Esophagus muscularis mucosa (tissue), 4 donors: Measurements from ENCODE around the gene FRAS1.

ENCODE experiments used
- CTCF ChIP-seq, 3 experiments: fragments of 200-600 bp in 2 of 3; fragments of 450-650 bp in 1 of 3; sonication (generic) in 2 of 3; IDR thresholded peaks; one replicate each; pipeline ENCODE4 v1.5.1; 2017 to 2019; ENCODE audit warnings: antibody characterized with exemption in 3 of 3, mild to moderate bottlenecking in 2 of 3, moderate library complexity in 1 of 3
- EP300 ChIP-seq: sonication (generic); formaldehyde crosslinking; IDR thresholded peaks from one replicate; pipeline ENCODE4 v1.6.1; 2017; ENCODE audit warnings: antibody characterized with exemption
- POLR2A ChIP-seq: fragments of 450-650 bp; IDR thresholded peaks from one replicate; pipeline ENCODE4 v1.6.1; 2017; ENCODE audit warnings: antibody characterized with exemption, moderate library complexity, mild to moderate bottlenecking, low read depth
- POLR2AphosphoS5 ChIP-seq, 2 donors: sonication (generic); formaldehyde crosslinking; IDR thresholded peaks; one replicate each; pipeline ENCODE4 v1.6.1; 2017; ENCODE audit warnings: antibody characterized with exemption in 2 of 2

GRCh38 chr4:78410676-78411075, 353.6 kb downstream of the FRAS1 start:
- TF ChIP-seq CTCF (IDR thresholded peaks at IDR 0.05) (no peak), EP300 (no peak), POLR2AphosphoS5 (IDR thresholded peaks at IDR 0.05) (no peak), POLR2A (no peak)
